NCI-H2029 treated with DMSO at 0.1 percent for 48 hours (cell line): ENCODE results near the gene IDE.
"Not testable (repeated sequence)": the region's sequence is repeated elsewhere in the genome, so short reads cannot be mapped to it uniquely, and the experiment has no call there.

Source experiments
- DNase-seq: peaks from one replicate; lab custom pipeline; 2025; lab: John Stamatoyannopoulos, UW

IDE gene

GRCh38 chr10:92490387-92490786 lies 83.5 kb downstream of the IDE start:
- DNase-seq: no peak

GRCh38 chr10:92486637-92487036 lies 87.3 kb downstream of the IDE start:
- no peak for DNase-seq

GRCh38 chr10:92483539-92483938 lies 90.4 kb downstream of the IDE start:
- no peak for DNase-seq

DNA sequence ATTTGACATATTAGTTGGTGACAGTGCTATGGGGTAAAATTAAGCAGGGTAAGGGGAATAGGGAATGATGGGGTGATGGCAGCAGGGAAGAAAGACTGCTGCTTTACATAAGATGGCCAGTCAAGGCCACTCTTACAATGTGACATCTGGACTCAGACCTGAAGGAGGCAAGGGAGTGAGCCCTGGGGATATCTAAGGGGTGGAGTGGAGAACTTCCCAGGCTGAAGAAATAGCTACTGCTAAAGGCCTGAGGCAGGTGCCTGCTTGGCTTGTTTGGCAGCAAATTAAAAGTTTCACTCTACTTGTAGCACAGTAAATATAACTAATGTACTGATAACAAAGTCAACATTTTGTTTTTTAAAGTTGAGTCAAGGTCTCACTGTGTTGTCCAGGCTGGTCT lies 93.5 kb downstream of the IDE start:
- DNase-seq: no peak

- DNase-seq: no peak
These were observed 94.3 kb downstream of the IDE start for GRCh38 chr10:92479547-92479946.

DNA sequence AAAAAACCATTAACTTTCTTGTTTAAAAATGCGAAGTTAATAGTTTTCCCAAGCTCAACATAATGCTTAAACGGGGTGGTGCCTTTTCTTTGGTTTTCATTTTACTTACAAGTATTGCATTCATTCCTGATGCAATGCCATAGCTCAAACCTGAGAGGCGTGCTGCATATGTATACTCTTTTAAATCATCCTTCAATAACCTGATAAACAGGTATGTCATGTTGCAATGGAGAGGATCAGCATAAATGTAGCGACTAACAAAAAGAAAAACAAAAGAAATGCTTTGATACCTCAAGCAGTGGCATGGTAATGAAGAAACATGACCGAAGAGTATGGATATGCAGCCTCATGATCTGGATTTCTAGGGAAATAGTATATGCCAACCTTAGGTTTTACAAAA lies 95.4 kb downstream of the IDE start:
- DNase-seq: no peak

GRCh38 chr10:92475357-92475868 lies 98.5 kb downstream of the IDE start:
- no peak for DNase-seq

DNA sequence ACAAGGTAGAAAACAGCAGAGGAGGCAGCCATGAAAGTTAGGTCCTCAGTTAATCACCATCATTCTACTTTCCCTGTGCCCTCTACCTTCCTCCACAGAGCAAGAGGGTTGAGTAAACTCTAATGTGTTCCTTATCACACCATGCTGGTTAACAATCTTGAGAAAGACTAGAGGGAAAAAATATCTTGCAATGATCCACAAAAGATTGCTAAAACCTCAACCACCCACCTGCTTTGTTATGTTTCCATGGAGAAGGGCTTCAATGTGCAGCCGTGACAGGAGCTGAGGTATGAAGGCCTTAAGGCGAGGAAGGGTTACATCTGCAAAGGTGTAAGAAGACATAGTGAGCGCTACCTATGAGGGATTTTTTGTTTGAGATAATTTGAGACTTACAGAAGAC lies 103.9 kb downstream of the IDE start:
- DNase-seq: no peak

DNA sequence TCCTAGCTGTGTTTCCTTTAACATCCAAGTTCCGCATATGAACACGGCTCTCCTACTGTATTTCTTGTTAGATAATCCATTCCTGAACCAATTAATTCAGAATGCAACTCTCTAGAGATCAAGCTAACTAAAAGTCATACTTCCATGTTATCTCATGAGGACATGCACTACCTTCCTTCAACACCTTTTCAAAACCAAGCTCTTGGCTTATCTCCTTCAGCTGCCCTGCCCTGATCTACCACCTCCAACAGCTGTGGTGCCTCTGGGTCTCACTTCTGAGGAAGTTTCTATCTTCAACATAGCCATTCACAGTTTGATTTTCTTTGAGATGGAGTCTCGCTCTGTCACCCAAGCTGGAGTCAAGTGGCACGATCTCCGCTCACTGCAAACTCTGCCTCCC lies 109.5 kb downstream of the IDE start:
- DNase-seq: no peak

DNA sequence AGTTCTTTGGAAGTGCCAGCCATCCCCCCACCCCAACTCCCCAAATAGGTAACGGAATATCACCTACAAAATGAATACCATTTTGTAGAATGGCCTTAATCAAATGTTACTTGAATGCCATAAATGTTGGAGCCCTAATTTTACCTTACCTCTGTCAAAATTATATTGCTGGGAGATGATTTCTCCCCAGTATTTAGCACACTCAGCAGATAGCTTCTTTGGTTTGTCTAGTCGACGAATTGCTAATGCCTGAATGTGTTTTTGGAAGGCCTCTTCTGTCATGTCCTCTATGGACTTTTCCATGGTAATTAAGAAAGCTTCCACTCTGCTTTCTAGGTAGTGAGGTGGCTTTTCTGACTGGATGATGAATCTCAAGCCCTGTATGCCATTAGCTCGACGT lies 110.3 kb downstream of the IDE start:
- DNase-seq: no peak

- not testable (repeated sequence) for DNase-seq
These were observed 118.9 kb downstream of the IDE start for GRCh38 chr10:92454955-92455354.

DNA sequence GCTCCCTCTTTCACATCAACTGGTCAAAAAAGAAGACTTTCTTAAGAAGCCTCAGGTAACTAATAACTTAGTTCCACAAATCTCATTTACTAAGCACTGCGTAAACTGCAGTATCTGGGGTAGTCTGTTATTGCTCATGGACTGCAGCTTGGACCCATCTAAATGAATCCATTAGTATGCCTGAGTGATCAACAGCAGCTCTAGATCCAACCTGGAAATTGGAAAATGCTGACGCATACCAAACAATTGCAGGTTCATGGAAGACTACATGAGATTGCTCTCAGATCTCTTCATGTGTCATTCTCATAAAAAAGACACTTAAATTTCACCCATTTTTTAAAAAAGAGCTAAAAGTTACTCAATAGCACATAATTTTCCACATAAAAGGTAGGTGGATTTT lies 121.6 kb downstream of the IDE start:
- no peak for DNase-seq

DNA sequence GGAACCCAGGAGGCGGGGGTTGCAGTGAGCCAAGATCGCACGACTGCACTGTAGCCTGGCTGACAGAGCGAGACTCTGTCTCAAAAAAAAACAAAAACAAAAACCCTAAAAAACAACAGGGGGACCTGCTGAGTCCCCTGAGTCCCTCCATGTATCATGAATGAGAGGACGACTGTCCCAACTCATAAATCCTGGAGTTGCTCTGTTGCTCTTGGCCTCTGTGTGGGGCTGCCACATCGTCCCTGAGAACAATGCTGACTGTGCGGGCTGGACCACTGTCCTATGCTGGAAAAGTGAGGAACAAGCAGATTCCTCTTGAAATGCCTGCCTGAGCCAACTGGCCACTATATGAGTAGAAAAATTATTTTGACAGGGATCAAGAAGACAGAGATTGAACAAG lies 122.5 kb downstream of the IDE start:
- DNase-seq: no peak

DNA sequence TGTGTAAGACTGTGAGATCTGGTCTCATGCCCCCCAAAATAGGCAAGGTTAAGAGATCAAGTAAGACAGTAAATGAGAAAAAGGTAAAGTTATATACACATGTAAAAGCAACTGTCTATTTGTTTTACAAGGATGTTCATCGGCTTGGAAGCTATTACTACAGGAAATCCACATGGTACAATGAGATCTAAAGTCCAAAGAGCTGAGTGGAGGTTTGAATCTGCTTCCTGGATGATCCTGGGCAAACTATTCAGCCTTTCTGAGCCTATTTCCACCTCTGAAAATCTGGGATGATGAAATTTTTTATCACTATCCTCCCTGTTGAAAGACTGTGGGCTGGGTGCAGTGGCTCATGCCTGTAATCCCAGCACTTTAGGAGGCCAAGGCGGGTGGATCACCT lies 123.0 kb downstream of the IDE start:
- DNase-seq: no peak

GRCh38 chr10:92440578-92440977 lies 133.3 kb downstream of the IDE start:
- no peak for DNase-seq

- DNase-seq: no peak
These were observed 135.7 kb downstream of the IDE start for GRCh38 chr10:92438220-92438619.

GRCh38 chr10:92436611-92437010 lies 137.3 kb downstream of the IDE start:
- no peak for DNase-seq

DNA sequence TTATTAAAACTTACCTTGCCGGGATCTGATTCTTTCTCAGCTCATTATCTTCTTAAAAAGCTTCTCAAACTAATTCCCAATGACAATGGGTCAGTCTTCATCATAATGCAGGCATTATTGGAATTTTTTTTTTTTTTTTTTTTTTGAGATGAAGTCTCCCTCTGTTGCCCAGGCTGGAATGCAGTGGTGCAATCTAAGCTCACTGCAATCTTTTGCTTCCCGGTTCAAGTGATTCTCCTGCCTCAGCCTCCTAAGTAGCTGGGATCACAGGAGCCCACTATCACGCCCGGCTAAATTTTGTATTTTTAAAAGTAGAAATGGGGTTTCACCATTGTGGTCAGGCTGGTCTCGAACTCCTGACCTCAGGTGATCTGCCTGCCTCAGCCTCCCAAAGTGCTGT lies 137.8 kb downstream of the IDE start:
- not testable (repeated sequence) for DNase-seq

DNA sequence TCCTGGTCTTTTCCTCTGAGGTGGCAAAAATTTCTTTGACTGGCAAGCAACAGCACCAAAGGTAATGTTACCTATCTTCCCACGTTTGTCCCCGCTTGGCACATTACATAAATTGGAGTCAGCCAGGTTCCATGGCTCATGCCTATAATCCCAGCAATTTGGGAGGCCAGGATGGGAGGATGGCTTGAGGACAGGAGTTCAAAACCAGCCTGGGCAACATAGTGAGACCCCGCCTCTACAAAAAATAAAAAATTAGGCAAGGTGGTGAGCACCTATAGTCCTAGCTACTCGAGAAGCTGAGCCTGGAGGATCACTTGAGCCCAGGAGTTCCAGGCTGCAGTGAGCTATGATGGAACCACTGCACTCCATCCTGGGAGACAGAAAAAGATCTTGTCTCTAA lies 139.5 kb downstream of the IDE start:
- no peak for DNase-seq

DNA sequence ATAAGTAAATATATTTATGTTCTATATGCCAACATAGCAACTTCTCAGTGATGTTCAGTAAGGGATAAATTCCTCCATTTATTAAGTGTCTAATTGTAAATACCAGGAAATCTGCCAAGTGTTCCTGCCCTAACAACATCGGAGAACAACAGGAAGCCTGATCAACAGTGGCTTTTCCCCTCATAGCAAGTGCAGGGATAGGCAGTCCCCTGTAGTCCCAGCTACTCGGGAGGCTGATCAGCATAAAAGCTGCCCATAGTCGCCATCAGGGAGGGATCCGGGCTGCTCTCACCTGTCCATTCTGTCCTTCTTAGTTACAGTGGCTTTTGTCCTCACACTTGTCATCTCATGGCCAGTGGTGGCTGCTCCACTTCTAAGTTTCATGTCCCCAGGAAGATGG lies 141.3 kb downstream of the IDE start:
- no peak for DNase-seq

GRCh38 chr10:92430103-92430502 lies 143.8 kb downstream of the IDE start:
- no peak for DNase-seq

GRCh38 chr10:92421550-92421949 lies 152.3 kb downstream of the IDE start:
- DNase-seq: no peak

GRCh38 chr10:92420546-92421275 lies 153.2 kb downstream of the IDE start:
- no peak for DNase-seq
